Esophagus squamous epithelium (tissue), 5 donors: Measurements from ENCODE around the gene GPR27. TPM values are rescaled to one million over a fixed set of nuclear protein-coding genes. Genes with fewer than 3 reads are reported as not detected.

Experiments used
- DNase-seq: peaks from one replicate; lab custom pipeline; 2025; lab: John Stamatoyannopoulos, UW
- H3K27ac ChIP-seq, 4 donors: fragments of 200-600 bp; sonication (generic); one replicate each; pipeline ENCODE4 v1.5.1; 2016 to 2019; ENCODE audit warnings: mild to moderate bottlenecking in 1 of 4
- H3K27me3 ChIP-seq, 4 donors: fragments of 200-600 bp; sonication (generic); 1 replicate in 3 of 4; 2 replicates in 1 of 4; pipeline versions ENCODE4 v1.5.1 to v1.6.0; 2017 to 2021; ENCODE audit warnings: antibody characterized with exemption in 1 of 4
- H3K36me3 ChIP-seq, 3 donors: fragments of 200-600 bp; sonication (generic); one replicate each; pipeline ENCODE4 v1.5.1; 2016 to 2019
- H3K4me1 ChIP-seq, 3 donors: fragments of 200-600 bp; sonication (generic); one replicate each; pipeline ENCODE4 v1.5.1; 2017 to 2019
- H3K4me3 ChIP-seq, 4 donors: fragments of 200-600 bp; sonication (generic); 1 replicate in 3 of 4; 2 replicates in 1 of 4; pipeline ENCODE4 v1.5.1; 2016 to 2019; ENCODE audit warnings: mild to moderate bottlenecking in 2 of 4, moderate library complexity in 1 of 4
- H3K9me3 ChIP-seq, 3 donors: fragments of 200-600 bp; sonication (generic); one replicate each; pipeline ENCODE4 v1.5.1; 2016 to 2019
- CTCF ChIP-seq, 6 experiments: fragments of 450-650 bp in 4 of 6; fragments of 200-600 bp in 2 of 6; sonication (generic) in 2 of 6; IDR thresholded peaks; one replicate each; pipeline ENCODE4 v1.5.1; 2016 to 2019; ENCODE audit warnings: antibody characterized with exemption in 6 of 6, mild to moderate bottlenecking in 4 of 6, moderate library complexity in 4 of 6
- POLR2A ChIP-seq, 4 donors: fragments of 450-650 bp; IDR thresholded peaks; one replicate each; pipeline ENCODE4 v1.6.1; 2017; ENCODE audit warnings: antibody characterized with exemption in 4 of 4, mild to moderate bottlenecking in 4 of 4, moderate library complexity in 3 of 4
- WGBS, 2 donors: methylation state at CpG; one replicate each; pipeline ENCODE4 v1.1.5; 2018; 5-methylcytosine and 5-hydroxymethylcytosine counted together
- intact Hi-C: fragments of 100-400 bp; cut with DNase I; formaldehyde crosslinking; loops from one replicate; pipeline ENCODE4 v1.15.0; 2022
- total RNA-seq, 4 donors: library from RNA; depleted of rRNA; stranded (reverse); fragments of >200 nt; gene quantifications; one replicate each; pipeline ENCODE4 v1.1.0, GENCODE V29; 2016
- donor health status: DM: yes; HTN: yes; CAD: no.

Gene GPR27
- total RNA-seq, 4 donors from 2014 or later: 2.1 to 3.6 (median 2.7) TPM

GRCh38 chr3:71759401-71759800 lies 5.7 kb downstream of the GPR27 start:
- DNase-seq: no peak
- 53 to 78% methylated on average over 5 of the region's 5 CpGs for WGBS, 2 donors
- peaks cover 0 to 32% (median 0%) of the 10 kb centered on the region in 4 donors for H3K27me3 ChIP-seq
- TF ChIP-seq POLR2A (IDR thresholded peaks at IDR 0.05) (no peak), CTCF (IDR thresholded peaks at IDR 0.05) (no peak)
- no peak overlapping the region for H3K4me3 ChIP-seq
- intact Hi-C loops: no loop called here
- H3K27ac ChIP-seq: no peak overlapping the region
- H3K9me3 ChIP-seq: no peaks in the 10 kb centered on the region
- H3K36me3 ChIP-seq: no peaks in the 10 kb centered on the region
- peaks cover 0 to 10% (median 6%) of the 10 kb centered on the region in 3 donors for H3K4me1 ChIP-seq

- no peak overlapping the region for H3K4me3 ChIP-seq
- intact Hi-C loops: no loop called here
- peaks cover 0 to 2% (median 0%) of the 10 kb centered on the region in 3 donors for H3K4me1 ChIP-seq
- DNase-seq: no peak
- no peaks in the 10 kb centered on the region for H3K36me3 ChIP-seq
- H3K9me3 ChIP-seq: no peaks in the 10 kb centered on the region
- WGBS, 2 donors: 83 to 100% methylated on average over 1 of the region's 1 CpG
- peaks cover 0 to 27% (median 0%) of the 10 kb centered on the region in 4 donors for H3K27me3 ChIP-seq
- H3K27ac ChIP-seq: no peak overlapping the region
- TF ChIP-seq POLR2A (IDR thresholded peaks at IDR 0.05): no peak
- no peak for TF ChIP-seq CTCF (IDR thresholded peaks at IDR 0.05)
These were observed 6.5 kb downstream of the GPR27 start for GRCh38 chr3:71760140-71760539.

GRCh38 chr3:71763426-71763825 lies 9.8 kb downstream of the GPR27 start:
- DNase-seq: no peak
- H3K27me3 ChIP-seq: peaks cover 0 to 24% (median 0%) of the 10 kb centered on the region in 4 donors
- 57 to 65% methylated on average over 5 of the region's 5 CpGs for WGBS, 2 donors
- H3K36me3 ChIP-seq: no peaks in the 10 kb centered on the region
- TF ChIP-seq CTCF (IDR thresholded peaks at IDR 0.05): no peak
- no peak for TF ChIP-seq POLR2A (IDR thresholded peaks at IDR 0.05)
- H3K4me1 ChIP-seq: no peaks in the 10 kb centered on the region
- H3K4me3 ChIP-seq: no peak overlapping the region
- intact Hi-C loops: no loop called here
- H3K27ac ChIP-seq: no peak overlapping the region
- H3K9me3 ChIP-seq: no peaks in the 10 kb centered on the region

GRCh38 chr3:71771126-71771525 lies 17.5 kb downstream of the GPR27 start:
- H3K4me3 ChIP-seq: no peak overlapping the region
- no peak overlapping the region for H3K27ac ChIP-seq
- no peak for TF ChIP-seq CTCF (IDR thresholded peaks at IDR 0.05)
- TF ChIP-seq POLR2A (IDR thresholded peaks at IDR 0.05): no peak
- H3K36me3 ChIP-seq: no peaks in the 10 kb centered on the region
- H3K4me1 ChIP-seq: no peaks in the 10 kb centered on the region
- 82 to 85% methylated on average over 5 of the region's 5 CpGs for WGBS, 2 donors
- peaks cover 0 to 55% (median 0%) of the 10 kb centered on the region in 4 donors for H3K27me3 ChIP-seq
- DNase-seq: no peak
- intact Hi-C loops: no loop called here
- no peaks in the 10 kb centered on the region for H3K9me3 ChIP-seq

GRCh38 chr3:71771884-71772283 lies 18.2 kb downstream of the GPR27 start:
- Histone ChIP-seq H3K4me1 (no peaks in the 10 kb centered on the region), H3K9me3 (no peaks in the 10 kb centered on the region), H3K27me3 (peaks cover 0 to 62% (median 0%) of the 10 kb centered on the region in 4 donors), H3K4me3 (no peak overlapping the region), H3K27ac (no peak overlapping the region), H3K36me3 (no peaks in the 10 kb centered on the region)
- intact Hi-C loops: no loop called here
- no peak for TF ChIP-seq CTCF (IDR thresholded peaks at IDR 0.05)
- no peak for TF ChIP-seq POLR2A (IDR thresholded peaks at IDR 0.05)
- WGBS, 2 donors: 64 to 71% methylated on average over 1 of the region's 1 CpG
- no peak for DNase-seq
